ENCODE measurements around the gene CYP2S1.
A peak's percentile ranks its signal among the peaks of the same experiment; 100 is the strongest.
"Not testable (repeated sequence)": the region's sequence is repeated elsewhere in the genome, so short reads cannot be mapped to it uniquely, and the experiment has no call there.

Gene CYP2S1

GRCh38 chr19:41226053-41226873 is 33.2 kb downstream of the CYP2S1 start:
- peak; percentile 92 for DNase-seq (ENCODE audit: low read depth)

DNA sequence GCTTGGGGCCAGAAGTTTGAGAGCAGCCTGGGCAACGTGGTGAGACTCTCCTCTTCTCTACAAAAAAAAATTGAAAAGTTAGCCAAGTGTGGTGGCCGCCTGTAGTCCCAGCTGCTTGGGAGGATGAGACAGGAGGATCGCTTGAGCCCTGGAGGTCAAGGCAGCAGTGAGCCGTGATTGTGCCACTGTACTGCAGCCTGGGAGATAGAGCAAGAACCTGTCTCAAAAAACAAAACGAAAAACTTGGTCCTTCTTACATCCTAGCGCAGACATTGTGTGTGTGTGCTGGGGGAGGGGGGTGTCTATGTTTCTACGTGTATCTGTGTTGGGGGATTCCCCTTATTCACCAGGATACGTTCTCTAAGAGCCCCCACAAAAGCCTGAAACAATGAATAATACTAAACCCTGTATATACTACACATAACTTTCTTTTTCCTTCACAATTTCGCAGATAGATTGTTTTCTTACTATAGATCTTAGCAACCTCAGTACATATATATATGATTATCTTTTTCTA is 33.9 kb downstream of the CYP2S1 start:
- DNase-seq (ENCODE audit: low read depth) = no peak

DNA sequence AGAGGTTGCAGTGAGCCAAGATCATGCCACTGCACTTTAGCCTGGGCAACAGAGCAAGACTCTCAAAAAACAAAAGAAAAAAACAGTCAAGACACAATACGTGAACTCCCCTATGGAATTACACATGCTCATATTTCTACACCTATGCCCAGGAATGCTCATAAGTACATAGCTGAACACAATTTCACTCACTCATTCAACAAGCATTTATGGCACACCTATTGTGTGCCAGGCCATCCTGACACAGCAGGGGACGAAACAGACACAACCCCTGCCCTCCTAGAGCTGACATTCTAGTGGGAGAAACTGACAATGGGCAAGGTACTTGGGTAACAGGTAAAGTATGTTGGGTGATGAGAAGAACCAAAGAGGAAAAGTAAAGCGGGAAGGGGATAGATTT is 35.5 kb downstream of the CYP2S1 start:
- DNase-seq (ENCODE audit: low read depth) = no peak

DNA sequence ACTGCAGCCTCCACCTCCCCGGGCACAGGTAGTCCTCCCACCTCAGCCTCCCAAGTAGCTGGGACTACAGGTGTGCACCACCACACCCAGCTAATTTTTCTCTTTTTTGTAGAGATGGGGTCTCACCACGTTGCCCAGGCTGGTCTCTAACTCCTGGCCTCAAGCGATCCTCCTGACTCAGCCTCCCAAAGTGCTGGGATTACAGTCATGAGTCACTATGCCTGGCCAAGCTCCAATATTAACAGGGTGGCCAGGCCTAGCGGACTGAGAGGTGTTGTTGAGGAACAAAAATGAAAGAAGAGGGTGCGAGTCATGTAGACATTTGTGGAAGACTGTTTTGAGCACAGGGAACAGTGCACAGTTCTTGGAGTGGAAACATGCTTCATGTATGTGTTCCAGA is 36.3 kb downstream of the CYP2S1 start:
- not testable (repeated sequence) for DNase-seq (ENCODE audit: low read depth)

GRCh38 chr19:41230067-41230857 is 37.2 kb downstream of the CYP2S1 start:
- DNase-seq (ENCODE audit: low read depth) = no peak

- no peak for DNase-seq (ENCODE audit: low read depth)
Measured at GRCh38 chr19:41232686-41233085, 39.7 kb downstream of the CYP2S1 start.

GRCh38 chr19:41233748-41234240 is 40.8 kb downstream of the CYP2S1 start:
- DNase-seq (ENCODE audit: low read depth) = no peak

DNA sequence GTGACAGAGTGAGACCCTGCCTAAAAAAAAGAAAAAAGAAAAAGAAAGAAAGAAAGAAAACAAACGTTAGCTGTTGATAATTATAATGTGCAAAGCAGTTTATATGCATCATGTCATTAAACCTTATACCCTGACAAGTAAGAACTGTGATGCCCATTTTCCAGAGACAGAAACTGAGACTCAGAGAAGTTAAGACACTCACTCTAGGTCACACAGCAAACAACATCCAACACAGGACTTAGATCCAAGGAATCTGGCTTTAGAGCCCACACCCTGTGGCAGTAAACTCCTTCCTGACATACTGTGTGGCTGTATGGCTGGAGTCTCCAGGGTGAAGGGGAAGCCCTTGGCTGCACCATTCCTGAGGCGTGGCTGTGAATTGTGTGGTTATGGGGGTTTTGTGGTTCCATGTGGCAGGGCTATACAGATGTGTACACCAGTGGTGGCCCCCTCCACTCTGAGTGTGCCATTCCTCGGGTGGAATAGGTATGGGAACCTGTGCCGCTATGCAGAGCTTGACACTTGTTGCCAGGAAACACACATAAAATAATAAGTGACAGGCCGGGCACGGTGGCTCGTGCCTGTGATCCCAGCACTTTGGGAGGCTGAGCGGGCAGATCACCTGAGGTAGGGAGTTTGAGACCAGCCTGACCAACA is 41.6 kb downstream of the CYP2S1 start:
- DNase-seq (ENCODE audit: low read depth) = no peak

GRCh38 chr19:41235480-41235879 is 42.5 kb downstream of the CYP2S1 start:
- DNase-seq (ENCODE audit: low read depth) = no peak

DNA sequence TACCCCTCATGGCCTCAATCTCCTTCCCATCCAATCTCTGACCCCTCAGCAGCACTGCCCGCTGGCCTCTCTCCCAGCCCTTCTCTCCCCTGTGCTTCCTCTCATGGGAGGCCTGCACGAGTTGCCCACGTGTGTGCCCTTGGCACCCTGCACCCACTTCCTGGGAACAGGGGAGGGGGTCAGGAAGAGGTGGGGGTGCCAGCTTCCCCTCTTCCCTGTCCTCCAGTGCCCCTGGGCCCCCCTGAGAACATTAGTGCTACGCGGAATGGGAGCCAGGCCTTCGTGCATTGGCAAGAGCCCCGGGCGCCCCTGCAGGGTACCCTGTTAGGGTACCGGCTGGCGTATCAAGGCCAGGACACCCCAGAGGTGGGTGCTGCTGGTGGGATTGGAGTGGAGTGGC is 45.2 kb downstream of the CYP2S1 start:
- DNase-seq (ENCODE audit: low read depth) = no peak

DNA sequence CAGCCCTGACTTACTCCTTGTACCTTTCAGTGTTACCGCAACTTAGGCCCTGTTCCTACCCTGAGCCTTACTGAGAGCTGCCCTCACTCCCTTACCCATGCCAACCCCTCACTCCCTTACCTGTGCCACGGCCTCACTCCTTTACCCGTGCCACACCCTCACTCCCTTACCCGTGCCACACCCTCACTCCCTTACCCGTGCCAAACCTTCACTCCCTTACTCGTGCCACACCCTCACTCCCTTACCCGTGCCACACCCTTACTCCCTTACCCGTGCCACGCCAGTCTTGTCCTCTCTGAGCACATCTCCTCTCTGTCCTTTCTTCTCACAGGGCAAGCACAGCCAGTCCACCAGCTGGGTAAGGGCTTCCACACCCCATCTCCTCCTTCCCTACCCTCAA is 46.3 kb downstream of the CYP2S1 start:
- no peak for DNase-seq (ENCODE audit: low read depth)

- DNase-seq (ENCODE audit: low read depth) = no peak
Measured at GRCh38 chr19:41239961-41240574, 47.0 kb downstream of the CYP2S1 start.

GRCh38 chr19:41241859-41242258 is 48.8 kb downstream of the CYP2S1 start:
- DNase-seq (ENCODE audit: low read depth) = no peak

GRCh38 chr19:41244117-41244516 is 51.1 kb downstream of the CYP2S1 start:
- DNase-seq (ENCODE audit: low read depth) = no peak

- DNase-seq (ENCODE audit: low read depth) = no peak
Measured at GRCh38 chr19:41245843-41246242, 52.8 kb downstream of the CYP2S1 start.

GRCh38 chr19:41248895-41249294 is 55.9 kb downstream of the CYP2S1 start:
- no peak for DNase-seq (ENCODE audit: low read depth)

GRCh38 chr19:41249707-41250423 is 56.8 kb downstream of the CYP2S1 start:
- DNase-seq (ENCODE audit: low read depth) = no peak

GRCh38 chr19:41253660-41254059 is 60.6 kb downstream of the CYP2S1 start:
- no peak for DNase-seq (ENCODE audit: low read depth)

- no peak for DNase-seq (ENCODE audit: low read depth)
Measured at GRCh38 chr19:41255171-41255570, 62.2 kb downstream of the CYP2S1 start.

All from amniotic epithelial cell (primary cell).